ENCODE data around the gene QDPR.

DNA sequence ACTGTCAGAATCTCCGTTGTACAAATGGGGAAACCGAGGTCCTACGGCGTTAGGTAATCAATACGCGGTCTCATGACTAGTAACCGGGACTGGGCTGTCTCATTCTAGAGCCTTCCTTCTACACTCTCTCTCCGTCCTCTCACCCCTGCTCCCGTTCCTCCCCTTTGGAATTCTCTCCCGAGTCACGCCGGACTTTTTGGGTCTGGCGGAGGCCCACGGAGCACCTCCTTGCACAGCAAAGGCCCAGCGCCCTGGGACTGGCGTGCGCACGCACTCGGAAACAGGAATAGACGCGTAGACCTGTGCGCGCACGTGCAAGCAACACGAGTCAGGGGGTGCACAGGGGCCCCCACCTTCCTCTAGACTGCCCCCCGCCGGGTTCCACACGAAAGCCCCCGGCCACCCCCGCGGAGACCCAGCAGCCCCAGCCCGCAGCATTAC is 361 bp downstream of the QDPR start:
- TF ChIP-seq POLR2AphosphoS5 (IDR thresholded peaks at IDR 0.05; ENCODE audit: low read depth, low read length), result no peak
- no peak for TF ChIP-seq PAX5 (IDR thresholded peaks at IDR 0.05; ENCODE audit: insufficient read depth, low read length, severe bottlenecking)
